H54 (cell line): ENCODE measurements around the gene PHF10.
A peak's percentile ranks its signal among the peaks of the same experiment; 100 is the strongest.
"Not testable (repeated sequence)": the region's sequence is repeated elsewhere in the genome, so short reads cannot be mapped to it uniquely, and the experiment has no call there.

Experiments used
- DNase-seq: peaks from one replicate; pipeline ENCODE4 v3.0.0; 2011; ENCODE audit warnings: low spot score, mixed read lengths; ENCODE audit not compliant: insufficient read length
- FAIRE-seq: peaks from 3 replicates; lab custom pipeline; 2011; peaks lifted over from hg19 to GRCh38; lab: Jason Lieb, UNC
- POLR2A ChIP-seq: IDR thresholded peaks from 2 replicates; pipeline ENCODE4 v1.6.1; 2011; ENCODE audit warnings: low read depth, mild to moderate bottlenecking, low read length

PHF10 gene

GRCh38 chr6:169710009-169710408, 14.3 kb downstream of the PHF10 start:
- FAIRE-seq (no peak), DNase-seq (no peak)
- TF ChIP-seq POLR2A, result no peak

DNA sequence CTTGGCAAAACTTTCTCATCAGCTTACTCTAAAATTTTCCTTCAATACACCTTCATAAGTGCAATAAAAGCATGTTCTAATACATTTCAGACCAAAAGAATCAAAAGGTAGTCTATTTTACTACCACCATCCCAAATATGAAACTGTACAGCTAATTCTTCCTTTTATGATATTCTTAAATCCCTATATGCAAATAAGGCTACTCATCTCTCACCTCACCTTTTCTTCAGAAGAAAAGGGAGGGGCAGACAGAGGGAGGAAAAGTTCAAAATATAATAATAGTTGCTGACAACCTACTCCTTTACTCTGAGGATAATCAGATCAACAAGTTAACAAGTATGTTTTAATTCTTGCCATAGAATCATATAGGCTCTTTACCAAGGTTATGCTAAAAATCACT, 15.0 kb downstream of the PHF10 start:
- no peak for TF ChIP-seq POLR2A
- FAIRE-seq (no peak), DNase-seq (no peak)

GRCh38 chr6:169707772-169708171, 16.5 kb downstream of the PHF10 start:
- no peak for TF ChIP-seq POLR2A
- FAIRE-seq (no peak), DNase-seq (no peak)

DNA sequence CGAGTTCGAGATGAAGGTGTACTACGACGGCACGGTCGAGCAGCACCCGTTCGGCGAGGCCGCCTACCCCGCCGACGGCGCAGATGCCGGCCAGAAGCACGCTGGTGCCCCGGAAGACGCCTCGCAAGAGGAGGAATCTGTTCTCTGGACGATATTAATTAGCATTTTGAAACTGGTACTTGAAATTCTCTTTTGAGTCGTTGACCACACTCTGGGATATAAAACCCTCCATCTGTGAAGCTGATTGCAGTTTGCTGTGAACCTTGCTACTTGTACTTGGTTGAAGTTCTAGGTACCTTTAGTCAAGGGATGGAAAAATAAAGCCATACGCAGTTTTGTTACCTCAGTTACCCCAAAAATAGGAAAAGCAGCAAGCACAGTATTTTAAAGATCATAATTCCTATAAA, 21.5 kb downstream of the PHF10 start:
- TF ChIP-seq POLR2A, result no peak
- no peak for FAIRE-seq
- no peak for DNase-seq

GRCh38 chr6:169701954-169702839, 22.1 kb downstream of the PHF10 start, which contains the start of the genes C6orf120 and WDR27:
Gene C6orf120, plus strand, starts transcription at chr6:169702126. Its CDS starts 334 bp downstream, at chr6:169702460.
Gene WDR27, minus strand, starts transcription at chr6:169702029. Its CDS starts 13,024 bp downstream, at chr6:169689005.
- no peak for FAIRE-seq
- DNase-seq, result peak; percentile 83
- peak; percentile 86 for TF ChIP-seq POLR2A

- DNase-seq (no peak), FAIRE-seq (no peak)
- no peak for TF ChIP-seq POLR2A
These were observed 22.9 kb downstream of the PHF10 start for GRCh38 chr6:169701311-169701953.

DNA sequence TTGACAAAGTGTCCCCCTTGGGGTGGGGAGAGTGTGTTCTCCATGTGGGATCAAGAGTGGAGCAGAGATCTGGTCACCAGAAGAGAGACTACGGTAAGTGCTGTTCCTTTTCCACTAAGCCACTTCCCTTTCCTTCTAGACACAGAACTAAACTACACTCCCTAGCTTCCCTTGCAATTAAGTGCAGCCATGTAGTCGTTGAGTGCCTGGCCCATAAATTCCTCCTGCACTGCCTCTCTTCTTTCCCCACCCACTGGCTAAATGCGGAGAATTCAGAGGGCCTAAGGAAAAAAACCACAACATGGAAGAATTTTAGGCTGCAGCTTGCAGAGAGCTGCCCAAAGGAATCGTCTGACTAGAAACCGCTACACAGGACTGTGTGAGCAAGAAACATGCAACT, 24.0 kb downstream of the PHF10 start:
- DNase-seq (no peak), FAIRE-seq (no peak)
- no peak for TF ChIP-seq POLR2A

DNA sequence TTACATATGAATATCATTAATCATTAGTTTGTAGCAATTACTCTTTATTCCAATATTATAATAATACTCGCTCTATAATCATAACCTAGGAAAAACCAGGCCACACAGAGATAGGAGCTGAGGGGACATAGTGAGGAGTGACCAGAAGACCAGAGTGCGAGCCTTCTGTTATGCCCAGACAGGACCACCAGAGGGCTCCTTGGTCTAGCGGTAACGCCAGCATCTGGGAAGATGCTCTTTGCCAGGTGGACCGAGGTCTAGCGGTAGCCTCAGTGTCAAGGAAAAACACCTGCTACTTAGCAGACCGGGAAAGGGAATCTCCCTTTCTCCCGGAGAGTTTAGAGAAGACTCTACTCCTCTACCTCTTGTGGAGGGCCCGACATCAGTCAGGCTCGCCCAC, 27.2 kb downstream of the PHF10 start:
- DNase-seq, FAIRE-seq: not testable (repeated sequence)

- FAIRE-seq, result no peak
- no peak for TF ChIP-seq POLR2A
- DNase-seq, result no peak
These were observed 29.2 kb downstream of the PHF10 start for GRCh38 chr6:169695131-169695530.

DNA sequence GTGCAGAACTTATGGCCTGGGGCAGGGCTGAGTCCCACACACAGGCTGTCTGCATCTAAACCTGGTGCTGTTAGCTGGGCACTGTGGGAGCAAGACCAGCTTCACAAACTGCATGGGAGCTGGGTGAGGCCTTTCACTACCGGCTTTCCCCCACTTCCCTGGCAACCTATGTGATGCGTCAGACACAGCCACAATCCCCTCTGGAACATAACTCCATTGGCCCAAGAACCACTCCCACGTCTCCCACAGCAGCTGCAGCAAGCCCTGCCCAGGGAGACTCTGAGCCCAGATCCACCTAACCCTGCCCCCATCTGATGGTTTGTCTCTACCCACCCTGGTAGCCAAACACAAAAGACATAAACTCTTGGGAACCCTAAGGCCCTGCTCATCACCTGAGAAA, 31.8 kb downstream of the PHF10 start:
- TF ChIP-seq POLR2A, result no peak
- no peak for DNase-seq
- FAIRE-seq, result no peak

- no peak for TF ChIP-seq POLR2A
- no peak for DNase-seq
- no peak for FAIRE-seq
These were observed 33.0 kb downstream of the PHF10 start for GRCh38 chr6:169691260-169691659.

GRCh38 chr6:169689287-169689686, 35.0 kb downstream of the PHF10 start:
- FAIRE-seq (no peak), DNase-seq (no peak)
- TF ChIP-seq POLR2A, result no peak

GRCh38 chr6:169685860-169686259, 38.4 kb downstream of the PHF10 start:
- FAIRE-seq, result no peak
- no peak for DNase-seq
- no peak for TF ChIP-seq POLR2A

GRCh38 chr6:169684056-169684455, 40.2 kb downstream of the PHF10 start:
- FAIRE-seq (no peak), DNase-seq (no peak)
- no peak for TF ChIP-seq POLR2A

DNA sequence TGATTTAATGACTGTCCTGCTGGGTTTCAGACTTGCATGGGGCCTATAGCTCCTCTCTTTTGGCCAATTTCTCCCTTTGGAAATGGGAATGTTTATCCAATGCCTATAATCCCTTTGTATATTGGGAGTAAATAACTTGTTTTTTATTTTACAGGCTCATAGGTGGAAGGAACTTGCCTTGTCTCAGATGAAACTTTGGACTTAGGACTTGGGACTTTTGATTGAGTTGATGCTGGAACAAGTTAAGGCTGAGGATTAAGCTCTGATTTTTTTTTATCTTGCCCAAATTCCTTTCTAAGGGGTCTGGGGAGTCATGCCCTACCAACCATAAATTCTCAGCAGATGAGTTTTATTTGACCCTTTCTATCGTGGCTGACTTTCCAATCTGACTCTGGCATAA, 46.0 kb downstream of the PHF10 start:
- TF ChIP-seq POLR2A, result no peak
- no peak for FAIRE-seq
- DNase-seq, result no peak
